Uterus (tissue), 2 donors: ENCODE data around the gene ZFP69.

Source experiments
- POLR2A ChIP-seq, 2 donors: fragments of 450-650 bp; IDR thresholded peaks; one replicate each; pipeline ENCODE4 v1.6.1; 2016; ENCODE audit warnings: antibody characterized with exemption in 2 of 2, mild to moderate bottlenecking in 1 of 2, moderate library complexity in 1 of 2
- TF ChIP-seq, protein P1 (sequence below), 4 experiments: fragments of 200-600 bp in 2 of 4; fragments of 450-650 bp in 2 of 4; sonication (generic) in 2 of 4; IDR thresholded peaks; one replicate each; pipeline ENCODE4 v1.5.1; 2016 to 2019; ENCODE audit warnings: antibody characterized with exemption in 4 of 4, mild to moderate bottlenecking in 2 of 4, moderate library complexity in 1 of 4

GRCh38 chr1:40475268-40475667, 1.8 kb upstream of the ZFP69 start:
- TF ChIP-seq, protein P1, sequence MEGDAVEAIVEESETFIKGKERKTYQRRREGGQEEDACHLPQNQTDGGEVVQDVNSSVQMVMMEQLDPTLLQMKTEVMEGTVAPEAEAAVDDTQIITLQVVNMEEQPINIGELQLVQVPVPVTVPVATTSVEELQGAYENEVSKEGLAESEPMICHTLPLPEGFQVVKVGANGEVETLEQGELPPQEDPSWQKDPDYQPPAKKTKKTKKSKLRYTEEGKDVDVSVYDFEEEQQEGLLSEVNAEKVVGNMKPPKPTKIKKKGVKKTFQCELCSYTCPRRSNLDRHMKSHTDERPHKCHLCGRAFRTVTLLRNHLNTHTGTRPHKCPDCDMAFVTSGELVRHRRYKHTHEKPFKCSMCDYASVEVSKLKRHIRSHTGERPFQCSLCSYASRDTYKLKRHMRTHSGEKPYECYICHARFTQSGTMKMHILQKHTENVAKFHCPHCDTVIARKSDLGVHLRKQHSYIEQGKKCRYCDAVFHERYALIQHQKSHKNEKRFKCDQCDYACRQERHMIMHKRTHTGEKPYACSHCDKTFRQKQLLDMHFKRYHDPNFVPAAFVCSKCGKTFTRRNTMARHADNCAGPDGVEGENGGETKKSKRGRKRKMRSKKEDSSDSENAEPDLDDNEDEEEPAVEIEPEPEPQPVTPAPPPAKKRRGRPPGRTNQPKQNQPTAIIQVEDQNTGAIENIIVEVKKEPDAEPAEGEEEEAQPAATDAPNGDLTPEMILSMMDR (IDR thresholded peaks at IDR 0.05) = no peak
- no peak for TF ChIP-seq POLR2A (IDR thresholded peaks at IDR 0.05)
